ENCODE measurements around the gene RUBCN. TPM values are rescaled to one million over a fixed set of nuclear protein-coding genes. Genes with fewer than 3 reads are reported as not detected.

Gene RUBCN
- total and polyA plus RNA-seq, 9 of the 15 experiments (the other 6 are each of a cell fraction or from before 2014, with no cell fraction given), result 8.4 to 24.0 (median 11.9) TPM

- no peak for TF ChIP-seq ZKSCAN8 (CRISPR knock-in tag; IDR thresholded peaks at IDR 0.05)
- no peak for TF ChIP-seq ZFPM2 (CRISPR knock-in tag; IDR thresholded peaks at IDR 0.05)
- no peak for TF ChIP-seq MYNN (IDR thresholded peaks at IDR 0.05)
- TF ChIP-seq MYNN (CRISPR knock-in tag; IDR thresholded peaks at IDR 0.05), result no peak
- TF ChIP-seq MEIS2 (IDR thresholded peaks at IDR 0.05; ENCODE audit: partially characterized antibody), result peak; percentile 50
- TF ChIP-seq FOXP1 (CRISPR knock-in tag; IDR thresholded peaks at IDR 0.05), result no peak
- TF ChIP-seq CTBP1 (IDR thresholded peaks at IDR 0.05; ENCODE audit: borderline replicate concordance), result peak; percentile 88
- no peak for TF ChIP-seq TCFL5 (CRISPR knock-in tag; conservative IDR thresholded peaks at IDR 0.05)
- TF ChIP-seq ESRRB (CRISPR knock-in tag; IDR thresholded peaks at IDR 0.05; ENCODE audit: borderline replicate concordance), result no peak
- TF ChIP-seq RBM17 (IDR thresholded peaks at IDR 0.05; ENCODE audit: borderline replicate concordance, low read depth, low read length), result no peak
- TF ChIP-seq HDAC8 (tag; IDR thresholded peaks at IDR 0.05), result no peak
- TF ChIP-seq RAD51 (IDR thresholded peaks at IDR 0.05; ENCODE audit: borderline replicate concordance, low read depth), result no peak
- no peak for TF ChIP-seq ARID3B (CRISPR knock-in tag; IDR thresholded peaks at IDR 0.05; ENCODE audit: borderline replicate concordance)
- TF ChIP-seq HNRNPLL (IDR thresholded peaks at IDR 0.05; ENCODE audit: low read depth, low read length, poor library complexity, severe bottlenecking), result no peak
- TF ChIP-seq NBN (IDR thresholded peaks at IDR 0.05; ENCODE audit: low read depth), result peak; percentile 27; the same call in 1 of the 2 replicates
- no peak for TF ChIP-seq ZNF12 (CRISPR knock-in tag; IDR thresholded peaks at IDR 0.05)
- no peak for TF ChIP-seq ZNF76 (CRISPR knock-in tag; IDR thresholded peaks at IDR 0.05; ENCODE audit: borderline replicate concordance)
- peak; percentile 79 for TF ChIP-seq CEBPG (CRISPR knock-in tag; IDR thresholded peaks at IDR 0.05)
- TF ChIP-seq CEBPG (tag; conservative IDR thresholded peaks at IDR 0.05 in 1 of 2, IDR thresholded peaks at IDR 0.05 in 1 of 2), result no peak; a peak in 1 of 4 replicates
- TF ChIP-seq ZFP91 (CRISPR knock-in tag; IDR thresholded peaks at IDR 0.05), result no peak
- TF ChIP-seq PML (IDR thresholded peaks at IDR 0.05; ENCODE audit: low read length), result no peak
- TF ChIP-seq TEAD4 (IDR thresholded peaks at IDR 0.05; ENCODE audit: low read length), result no peak; the same call in 1 of the 2 replicates
- TF ChIP-seq TEAD4 (CRISPR knock-in tag; IDR thresholded peaks at IDR 0.05; ENCODE audit: borderline replicate concordance), result no peak
- TF ChIP-seq RAD21 (CRISPR knock-in tag; conservative IDR thresholded peaks at IDR 0.05 in 1 of 2, IDR thresholded peaks at IDR 0.05 in 1 of 2), result peak in 1 of 2 experiments; percentile 9; a peak in 1 of 4 replicates
Observed at GRCh38 chr3:197711973-197712707, 24.6 kb downstream of the RUBCN start (continued).
